PC-9 (cell line): ENCODE data around the gene OR10H4. TPM values are rescaled to one million over a fixed set of nuclear protein-coding genes. Genes with fewer than 3 reads are reported as not detected.
"Not testable (repeated sequence)": the region's sequence is repeated elsewhere in the genome, so short reads cannot be mapped to it uniquely, and the experiment has no call there.

Source experiments
- BruUV-seq: library from RNA; stranded (reverse); fragments of 400-500 nt; replicated peaks from 2 replicates; lab custom pipeline; 2021; lab: Mats Ljungman, UMichigan
- CTCF ChIA-PET: fragments of 300-600 bp; sonication (Branson Sonifier 250); formaldehyde crosslinking; loops from one replicate; lab custom pipeline; 2022; ENCODE audit warnings: antibody characterized with exemption; lab: Charles Lee
- POLR2A ChIA-PET: fragments of 300-600 bp; sonication (Branson Sonifier 250); formaldehyde crosslinking; loops from one replicate; lab custom pipeline; 2022; ENCODE audit warnings: antibody characterized with exemption; ENCODE audit not compliant: unreplicated experiment; lab: Charles Lee
- DNase-seq, 2 experiments: peaks; one replicate each; pipeline versions ENCODE4 v3.0.0 to v3.0.0-alpha.2; 2015 to 2022; ENCODE audit warnings: mixed read lengths in 1 of 2
- H2AFZ ChIP-seq: fragments of 200-600 bp; sonication (generic); 2 replicates; pipeline ENCODE4 v1.8.1; 2017; ENCODE audit warnings: antibody characterized with exemption
- H3F3A ChIP-seq: fragments of 200-600 bp; sonication (generic); 2 replicates; pipeline ENCODE4 v1.8.1; 2017; ENCODE audit warnings: antibody characterized with exemption, mild to moderate bottlenecking, low read depth; ENCODE audit not compliant: insufficient read depth
- H3K27ac ChIP-seq: fragments of 200-600 bp; sonication (generic); 2 replicates; pipeline ENCODE4 v1.6.1; 2016; ENCODE audit warnings: mixed run types
- H3K27me3 ChIP-seq: fragments of 200-600 bp; sonication (generic); 2 replicates; pipeline ENCODE4 v1.6.1; 2016; ENCODE audit warnings: low read depth, mixed run types; ENCODE audit not compliant: insufficient read depth
- H3K36me3 ChIP-seq: fragments of 200-600 bp; sonication (generic); 2 replicates; pipeline ENCODE4 v1.6.1; 2016; ENCODE audit warnings: low read depth, mixed run types
- H3K4me1 ChIP-seq: fragments of 200-600 bp; sonication (generic); replicated peaks from 2 replicates; pipeline ENCODE4 v1.6.1; 2016; ENCODE audit warnings: mixed run types; ENCODE audit not compliant: insufficient read depth
- H3K4me2 ChIP-seq: fragments of 200-600 bp; sonication (generic); 2 replicates; pipeline ENCODE4 v1.6.1; 2017; ENCODE audit warnings: mixed run types
- H3K4me3 ChIP-seq: fragments of 200-600 bp; sonication (generic); 2 replicates; pipeline ENCODE4 v1.6.1; 2016; ENCODE audit warnings: mixed run types
- H3K79me2 ChIP-seq: fragments of 200-600 bp; sonication (generic); 2 replicates; pipeline ENCODE4 v1.6.1; 2017; ENCODE audit warnings: low read depth, mixed run types
- H3K9me2 ChIP-seq: fragments of 200-600 bp; sonication (generic); 2 replicates; pipeline ENCODE4 v1.8.1; 2017; ENCODE audit warnings: mild to moderate bottlenecking; ENCODE audit not compliant: insufficient read depth
- H3K9me3 ChIP-seq: fragments of 200-600 bp; sonication (generic); 2 replicates; pipeline ENCODE4 v1.8.1; 2016; ENCODE audit warnings: low read depth; ENCODE audit not compliant: insufficient read depth
- H4K20me1 ChIP-seq: fragments of 200-600 bp; sonication (generic); 2 replicates; pipeline ENCODE4 v1.8.1; 2017; ENCODE audit not compliant: insufficient read depth
- EZH2 ChIP-seq: fragments of 200-600 bp; sonication (generic); IDR thresholded peaks from 2 replicates; pipeline ENCODE4 v1.8.0; 2017; ENCODE audit warnings: antibody characterized with exemption, low read depth
- intact Hi-C: fragments of 100-400 bp; cut with micrococcal nuclease; formaldehyde crosslinking; loops from one replicate; pipeline ENCODE4 v1.10.0; 2022; ENCODE audit not compliant: unreplicated experiment
- total RNA-seq: library from RNA; stranded (reverse); gene quantifications from 2 replicates; pipeline ENCODE4 v1.2.3, GENCODE V29; 2021
- TF ChIP-seq, protein P1 (sequence below): fragments of 200-600 bp; sonication (generic); conservative IDR thresholded peaks from 2 replicates; pipeline ENCODE4 v1.6.1; 2017; ENCODE audit warnings: mixed run types, antibody characterized with exemption, mild to moderate bottlenecking, moderate library complexity

The OR10H4 gene
- total RNA-seq, 1 experiment from 2014 or later, result not detected

DNA sequence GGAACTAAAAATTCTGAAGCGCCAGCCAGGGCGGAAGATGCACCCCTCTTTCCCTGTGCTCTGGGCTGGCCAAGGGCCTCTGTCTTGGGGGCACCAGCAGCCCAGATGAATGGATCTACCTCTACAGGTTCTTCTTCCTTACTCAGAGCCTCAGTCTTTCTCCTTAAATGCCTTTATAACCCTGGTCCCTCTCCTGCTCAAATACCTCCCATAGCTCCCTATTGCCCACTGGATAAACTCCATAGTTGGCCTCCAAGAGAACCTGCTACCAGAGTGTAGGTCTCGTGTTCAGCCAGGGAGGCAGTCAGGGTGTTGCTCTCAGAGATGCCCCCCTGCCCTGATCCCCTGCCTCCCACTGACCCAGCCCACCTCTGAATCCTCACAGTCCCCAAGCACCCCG lies 30.5 kb downstream of the OR10H4 start:
- Histone ChIP-seq H3K36me3 (no peaks in the 10 kb centered on the region), H3F3A (no peaks in the 10 kb centered on the region), H3K4me1 (peaks cover 12% of the 10 kb centered on the region), H3K9me3 (no peaks in the 10 kb centered on the region), H3K4me3 (no peak overlapping the region), H3K27me3 (peaks cover 36% of the 10 kb centered on the region; the same call in 1 of the 2 replicates), H2AFZ (no peak overlapping the region), H3K27ac (no peak overlapping the region), H3K4me2 (no peak overlapping the region), H4K20me1 (no peaks in the 10 kb centered on the region), H3K79me2 (no peaks in the 10 kb centered on the region), H3K9me2 (no peaks in the 10 kb centered on the region)
- CTCF ChIA-PET, result no interaction called here
- POLR2A ChIA-PET, result no interaction called here
- DNase-seq, result no peak
- intact Hi-C loops, result no loop called here
- TF ChIP-seq, protein P1, sequence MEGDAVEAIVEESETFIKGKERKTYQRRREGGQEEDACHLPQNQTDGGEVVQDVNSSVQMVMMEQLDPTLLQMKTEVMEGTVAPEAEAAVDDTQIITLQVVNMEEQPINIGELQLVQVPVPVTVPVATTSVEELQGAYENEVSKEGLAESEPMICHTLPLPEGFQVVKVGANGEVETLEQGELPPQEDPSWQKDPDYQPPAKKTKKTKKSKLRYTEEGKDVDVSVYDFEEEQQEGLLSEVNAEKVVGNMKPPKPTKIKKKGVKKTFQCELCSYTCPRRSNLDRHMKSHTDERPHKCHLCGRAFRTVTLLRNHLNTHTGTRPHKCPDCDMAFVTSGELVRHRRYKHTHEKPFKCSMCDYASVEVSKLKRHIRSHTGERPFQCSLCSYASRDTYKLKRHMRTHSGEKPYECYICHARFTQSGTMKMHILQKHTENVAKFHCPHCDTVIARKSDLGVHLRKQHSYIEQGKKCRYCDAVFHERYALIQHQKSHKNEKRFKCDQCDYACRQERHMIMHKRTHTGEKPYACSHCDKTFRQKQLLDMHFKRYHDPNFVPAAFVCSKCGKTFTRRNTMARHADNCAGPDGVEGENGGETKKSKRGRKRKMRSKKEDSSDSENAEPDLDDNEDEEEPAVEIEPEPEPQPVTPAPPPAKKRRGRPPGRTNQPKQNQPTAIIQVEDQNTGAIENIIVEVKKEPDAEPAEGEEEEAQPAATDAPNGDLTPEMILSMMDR, result no peak
- no TSS peak for BruUV-seq

DNA sequence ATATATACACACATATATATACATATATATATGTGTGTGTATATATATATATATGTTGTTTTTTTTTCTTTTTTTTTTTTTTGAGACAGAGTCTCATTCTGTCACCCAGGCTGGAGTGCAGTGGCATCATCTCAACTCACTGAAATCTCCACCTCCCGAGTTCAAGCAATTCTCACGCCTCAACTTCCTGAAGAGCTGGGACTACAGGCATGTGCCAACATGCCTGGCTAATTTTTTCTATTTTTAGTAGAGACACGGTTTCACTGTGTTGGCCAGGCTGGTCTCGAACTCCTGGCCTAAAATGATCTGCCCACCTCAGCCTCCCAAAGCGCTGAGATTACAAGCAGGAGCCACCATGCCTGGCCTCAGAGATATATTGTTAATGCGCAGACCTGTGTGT lies 37.0 kb downstream of the OR10H4 start:
- POLR2A ChIA-PET, H3K9me2 ChIP-seq, H3K9me3 ChIP-seq, H3K27ac ChIP-seq, H3K4me1 ChIP-seq, H3K79me2 ChIP-seq, H3K36me3 ChIP-seq, H3K4me3 ChIP-seq, H2AFZ ChIP-seq, H4K20me1 ChIP-seq, CTCF ChIA-PET, intact Hi-C loops, H3K4me2 ChIP-seq, BruUV-seq, H3F3A ChIP-seq, DNase-seq: not testable (repeated sequence)
- H3K27me3 ChIP-seq, result peaks cover 14% of the 10 kb centered on the region; the same call in 1 of the 2 replicates

DNA sequence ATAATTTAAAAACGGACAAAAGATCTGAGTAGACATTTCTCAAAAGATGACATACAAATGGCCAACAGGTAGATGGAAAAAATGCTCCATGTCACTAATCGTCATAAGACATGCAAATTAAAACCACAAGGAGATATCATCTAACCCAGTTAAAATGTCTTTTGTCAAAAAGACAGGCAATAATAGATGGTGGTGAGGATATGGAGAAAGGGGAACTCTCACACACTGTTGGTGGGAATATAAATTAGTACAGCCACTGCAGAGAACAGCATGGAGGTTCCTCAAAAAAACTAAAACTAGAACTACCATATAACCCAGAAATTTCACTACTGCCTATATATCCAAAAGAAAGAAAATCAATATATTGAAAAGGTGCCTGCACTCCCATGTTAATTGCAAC lies 37.9 kb downstream of the OR10H4 start:
- Histone ChIP-seq H3K27ac (no peak overlapping the region), H3K4me3 (no peak overlapping the region), H3F3A (no peaks in the 10 kb centered on the region), H3K27me3 (peaks cover 21% of the 10 kb centered on the region; the same call in 1 of the 2 replicates), H3K79me2 (no peaks in the 10 kb centered on the region), H3K9me2 (no peaks in the 10 kb centered on the region), H4K20me1 (no peaks in the 10 kb centered on the region), H3K4me2 (no peak overlapping the region), H3K4me1 (no peaks in the 10 kb centered on the region), H3K9me3 (no peaks in the 10 kb centered on the region), H2AFZ (no peak overlapping the region), H3K36me3 (no peaks in the 10 kb centered on the region)
- ChIA-PET POLR2A (no interaction called here), CTCF (no interaction called here)
- DNase-seq, result no peak
- TF ChIP-seq, protein P1, result no peak
- TF ChIP-seq EZH2, result no peak
- intact Hi-C loops, result no loop called here
- BruUV-seq, result no TSS peak

DNA sequence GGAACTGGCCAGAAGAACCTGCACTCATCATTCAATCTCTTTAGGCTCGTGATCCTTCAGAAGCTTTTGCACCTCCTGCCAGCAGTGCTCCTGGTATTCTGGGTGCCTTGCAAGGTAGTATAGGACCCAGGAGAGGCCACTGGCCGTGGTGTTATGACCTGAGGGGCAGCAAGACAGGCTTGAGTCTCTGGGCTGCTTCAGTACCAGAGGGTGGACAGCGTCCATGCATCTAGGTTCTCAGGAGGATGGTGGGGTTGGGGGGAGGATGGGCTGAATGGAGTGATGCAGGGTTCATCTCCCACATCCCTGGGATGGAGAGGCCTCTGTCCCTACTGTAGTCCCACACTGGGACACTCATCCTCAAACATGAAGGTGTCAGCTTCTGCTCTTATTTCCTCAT lies 41.1 kb downstream of the OR10H4 start:
- no peak for DNase-seq
- TF ChIP-seq EZH2, result no peak
- TF ChIP-seq, protein P1, result no peak
- H3K4me3 ChIP-seq, result no peak overlapping the region
- H3K9me2 ChIP-seq, result no peaks in the 10 kb centered on the region
- H3K4me1 ChIP-seq, result no peaks in the 10 kb centered on the region
- CTCF ChIA-PET, result no interaction called here
- H2AFZ ChIP-seq, result no peak overlapping the region
- no peaks in the 10 kb centered on the region for H4K20me1 ChIP-seq
- no peaks in the 10 kb centered on the region for H3K36me3 ChIP-seq
- H3K4me2 ChIP-seq, result no peak overlapping the region
- H3K79me2 ChIP-seq, result no peaks in the 10 kb centered on the region
- no peaks in the 10 kb centered on the region for H3F3A ChIP-seq
- no peaks in the 10 kb centered on the region for H3K9me3 ChIP-seq
- POLR2A ChIA-PET, result no interaction called here
- H3K27me3 ChIP-seq, result peaks cover 26% of the 10 kb centered on the region; the same call in 1 of the 2 replicates
- BruUV-seq, result no TSS peak
- no peak overlapping the region for H3K27ac ChIP-seq
- intact Hi-C loops, result no loop called here
